ENCODE results near the gene ANKHD1.

ANKHD1 gene

DNA sequence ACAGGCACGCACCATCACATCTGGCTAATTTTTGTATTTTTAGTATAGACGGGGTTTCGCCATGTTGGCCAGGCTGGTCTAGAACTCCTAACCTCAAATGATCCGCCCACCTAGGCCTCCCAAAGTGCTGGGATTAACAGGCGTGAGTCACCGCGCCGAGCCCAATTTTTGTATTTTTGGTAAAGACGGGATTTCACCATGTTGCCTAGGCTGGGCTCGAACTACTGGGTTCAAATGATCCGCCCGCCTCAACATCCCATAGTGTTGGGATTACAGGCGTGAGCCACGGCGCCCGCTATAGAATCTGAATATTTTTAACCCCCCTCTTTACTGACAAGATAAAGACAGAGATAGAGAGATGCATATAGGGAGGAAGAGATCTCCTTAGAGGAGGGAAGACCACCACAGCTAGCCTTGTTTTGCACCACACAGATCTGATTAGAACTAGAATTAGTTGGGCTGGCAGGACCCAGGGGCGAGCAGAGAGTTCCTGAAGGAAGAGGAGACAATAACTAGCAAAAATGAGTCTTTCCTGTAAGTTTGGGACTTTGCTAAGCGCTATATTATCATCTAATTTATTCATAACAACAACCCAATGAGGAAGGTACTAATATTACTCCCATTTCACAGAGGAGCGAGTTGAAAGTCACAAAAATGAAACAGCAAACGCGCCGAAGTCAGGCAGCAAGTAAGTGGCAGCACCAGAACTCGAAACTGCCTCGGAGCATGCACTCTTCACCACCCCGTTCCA lies 1.5 kb upstream of the ANKHD1 start:
- Histone ChIP-seq H3K36me3 (replicated peaks in 1 of 2; ENCODE audit: control insufficient read depth in 2 of 2, insufficient read depth in 2 of 2, low read length in 2 of 2) (peaks cover 0 to 26% of the 10 kb centered on the region in 2 donors), H3K79me1 (ENCODE audit: low read depth, low read length) (peaks cover 7% of the 10 kb centered on the region), H2BK120ac (ENCODE audit: low read depth, low read length) (no peak overlapping the region), H3K9me3 (replicated peaks in 1 of 2; ENCODE audit: control insufficient read depth in 2 of 2, insufficient read depth in 1 of 2, low read depth in 1 of 2, low read length in 2 of 2) (no peaks in the 10 kb centered on the region), H3K27ac (replicated peaks; ENCODE audit: low read length) (peak overlapping the region; percentile 76), H3K27me3 (ENCODE audit: control insufficient read depth in 3 of 3, insufficient read depth in 3 of 3, low read depth in 1 of 3, low read length in 3 of 3) (no peaks in the 10 kb centered on the region), H3K23ac (ENCODE audit: low read depth, low read length, poor library complexity) (peak overlapping the region; percentile 70), H4K8ac (ENCODE audit: low read depth, low read length) (no peak overlapping the region), H4K91ac (ENCODE audit: low read depth, low read length, poor library complexity) (no peak overlapping the region), H2BK5ac (ENCODE audit: low read length) (peak overlapping the region; percentile 8), H3K4me1 (ENCODE audit: control insufficient read depth in 2 of 2, insufficient read depth in 1 of 2, low read depth in 1 of 2, low read length in 2 of 2) (peaks cover 2 to 3% of the 10 kb centered on the region in 2 donors), H3K4me2 (ENCODE audit: insufficient read depth, low read length, poor library complexity, severe bottlenecking) (peak overlapping the region; percentile 73), H3K9ac (ENCODE audit: low read depth, low read length, poor library complexity) (peak overlapping the region; percentile 89), H2AK5ac (ENCODE audit: low read depth, low read length) (no peak overlapping the region), H3K14ac (ENCODE audit: low read length) (no peak overlapping the region), H2BK15ac (ENCODE audit: low read length) (no peak overlapping the region), H2BK12ac (ENCODE audit: low read length) (no peak overlapping the region), H3K4ac (ENCODE audit: low read length) (no peak overlapping the region), H3K4me3 (ENCODE audit: low read length in 2 of 2) (peak overlapping the region; percentile 81 to 85), H2AFZ (ENCODE audit: low read length) (peak overlapping the region; percentile 94), H3K18ac (ENCODE audit: low read length) (peak overlapping the region; percentile 24)
- no peak for DNase-seq (ENCODE audit: low spot score)
- no CpG with 5 or more reads among the region's 25 CpGs for WGBS, 2 donors (ENCODE audit: extremely low coverage in 2 of 2, insufficient read length in 2 of 2, insufficient replicate concordance in 1 of 2)

DNA sequence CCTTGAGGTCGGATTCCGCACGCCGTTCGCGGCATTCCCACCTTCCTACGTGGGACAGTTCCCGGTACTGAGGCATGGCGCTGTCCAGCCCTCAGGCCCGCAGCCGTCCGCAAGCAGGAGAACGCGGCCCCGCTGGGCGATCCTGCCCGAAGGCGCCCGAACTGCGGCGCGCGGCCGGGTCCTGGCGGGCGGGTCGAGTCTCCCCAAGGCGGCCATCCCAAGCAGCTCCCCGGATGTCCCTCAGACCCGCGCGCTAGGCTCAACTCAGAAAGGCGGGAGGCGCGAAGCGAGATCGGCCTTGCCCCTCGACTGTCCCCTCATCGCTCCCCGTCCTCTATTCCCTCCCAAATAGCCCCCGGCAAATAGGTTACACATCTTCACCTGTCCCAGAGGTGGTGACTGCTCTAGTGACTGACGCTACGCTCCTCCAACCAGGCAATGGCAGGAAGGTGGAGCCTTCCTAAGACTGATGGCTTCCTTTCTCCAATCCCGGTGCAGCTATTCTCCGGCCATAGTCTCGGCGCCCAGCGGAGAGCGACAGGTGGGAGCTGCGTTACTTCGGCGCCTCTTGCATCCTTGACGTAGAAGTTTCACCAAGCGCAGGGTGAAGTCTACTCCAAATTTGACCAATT lies 787 bp upstream of the ANKHD1 start:
- H3K14ac ChIP-seq (ENCODE audit: low read length), result no peak overlapping the region
- peak overlapping the region; percentile 76 for H3K27ac ChIP-seq (replicated peaks; ENCODE audit: low read length)
- H3K23ac ChIP-seq (ENCODE audit: low read depth, low read length, poor library complexity), result peak overlapping the region; percentile 70
- no peak overlapping the region for H2AK5ac ChIP-seq (ENCODE audit: low read depth, low read length)
- H3K9ac ChIP-seq (ENCODE audit: low read depth, low read length, poor library complexity), result peak overlapping the region; percentile 89
- peak overlapping the region; percentile 88 for H3K18ac ChIP-seq (ENCODE audit: low read length)
- no peak overlapping the region for H4K91ac ChIP-seq (ENCODE audit: low read depth, low read length, poor library complexity)
- H4K8ac ChIP-seq (ENCODE audit: low read depth, low read length), result no peak overlapping the region
- H3K4ac ChIP-seq (ENCODE audit: low read length), result no peak overlapping the region
- peak overlapping the region; percentile 81 to 85 for H3K4me3 ChIP-seq (ENCODE audit: low read length in 2 of 2)
- H3K79me1 ChIP-seq (ENCODE audit: low read depth, low read length), result peaks cover 7% of the 10 kb centered on the region
- H3K4me1 ChIP-seq (ENCODE audit: control insufficient read depth in 2 of 2, insufficient read depth in 1 of 2, low read depth in 1 of 2, low read length in 2 of 2), result peaks cover 2 to 3% of the 10 kb centered on the region in 2 donors
- H3K36me3 ChIP-seq (replicated peaks in 1 of 2; ENCODE audit: control insufficient read depth in 2 of 2, insufficient read depth in 2 of 2, low read length in 2 of 2), result peaks cover 0 to 33% of the 10 kb centered on the region in 2 donors
- DNase-seq (ENCODE audit: low spot score), result peak; percentile 97
- no peak overlapping the region for H2BK15ac ChIP-seq (ENCODE audit: low read length)
- no peak overlapping the region for H2BK12ac ChIP-seq (ENCODE audit: low read length)
- peak overlapping the region; percentile 73 for H3K4me2 ChIP-seq (ENCODE audit: insufficient read depth, low read length, poor library complexity, severe bottlenecking)
- H2BK120ac ChIP-seq (ENCODE audit: low read depth, low read length), result no peak overlapping the region
- peak overlapping the region; percentile 8 for H2BK5ac ChIP-seq (ENCODE audit: low read length)
- no CpG with 5 or more reads among the region's 54 CpGs for WGBS, 2 donors (ENCODE audit: extremely low coverage in 2 of 2, insufficient read length in 2 of 2, insufficient replicate concordance in 1 of 2)
- no peaks in the 10 kb centered on the region for H3K27me3 ChIP-seq (ENCODE audit: control insufficient read depth in 3 of 3, insufficient read depth in 3 of 3, low read depth in 1 of 3, low read length in 3 of 3)
- no peaks in the 10 kb centered on the region for H3K9me3 ChIP-seq (replicated peaks in 1 of 2; ENCODE audit: control insufficient read depth in 2 of 2, insufficient read depth in 1 of 2, low read depth in 1 of 2, low read length in 2 of 2)
- H2AFZ ChIP-seq (ENCODE audit: low read length), result peak overlapping the region; percentile 94

DNA sequence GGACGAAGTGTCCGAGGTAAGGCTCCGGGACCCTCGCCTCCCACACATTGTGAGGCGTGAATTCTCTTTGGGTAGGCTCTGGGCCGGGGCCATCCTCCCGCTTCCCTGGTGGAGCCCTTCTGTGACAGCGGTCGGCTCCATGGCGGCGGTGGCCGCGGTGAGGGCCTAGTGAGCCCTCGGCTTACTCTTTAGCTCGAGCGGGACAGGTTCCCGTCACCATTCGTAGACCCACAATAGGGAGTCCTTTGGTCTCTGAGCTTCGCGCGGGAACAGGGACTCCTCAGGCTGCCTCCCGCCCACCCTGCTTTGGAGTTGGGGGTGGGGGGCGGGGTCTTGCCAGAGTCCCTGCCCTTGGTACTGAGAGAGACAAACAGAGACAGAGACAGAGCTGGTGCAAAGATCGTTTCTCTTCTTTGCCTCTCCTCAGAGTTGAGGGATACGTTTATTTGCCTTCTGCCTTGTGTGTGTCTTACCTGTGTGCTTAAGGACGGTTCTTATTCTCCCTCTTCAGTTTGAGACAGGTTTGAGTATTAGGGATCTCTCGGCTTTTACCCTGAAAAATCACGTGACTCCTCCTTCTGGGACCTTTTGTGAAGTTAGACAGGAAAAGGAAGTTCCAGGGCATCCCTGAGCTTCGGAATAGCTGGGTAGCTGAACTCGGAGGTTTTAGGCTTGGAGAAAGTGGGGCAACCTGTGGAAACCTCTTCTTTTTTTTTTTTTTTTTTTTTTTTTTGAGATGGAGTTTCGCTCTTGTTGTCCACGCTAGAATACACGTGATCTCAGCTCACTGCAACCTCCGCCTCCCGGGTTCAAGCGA lies 833 bp downstream of the ANKHD1 start:
- peak overlapping the region; percentile 88 for H3K27ac ChIP-seq (replicated peaks; ENCODE audit: low read length)
- H3K9me3 ChIP-seq (replicated peaks in 1 of 2; ENCODE audit: control insufficient read depth in 2 of 2, insufficient read depth in 1 of 2, low read depth in 1 of 2, low read length in 2 of 2), result no peaks in the 10 kb centered on the region
- peaks cover 2 to 47% of the 10 kb centered on the region in 2 donors for H3K36me3 ChIP-seq (replicated peaks in 1 of 2; ENCODE audit: control insufficient read depth in 2 of 2, insufficient read depth in 2 of 2, low read length in 2 of 2)
- H2BK5ac ChIP-seq (ENCODE audit: low read length), result peak overlapping the region; percentile 99
- H3K27me3 ChIP-seq (ENCODE audit: control insufficient read depth in 3 of 3, insufficient read depth in 3 of 3, low read depth in 1 of 3, low read length in 3 of 3), result no peaks in the 10 kb centered on the region
- no peak overlapping the region for H2BK12ac ChIP-seq (ENCODE audit: low read length)
- H3K79me1 ChIP-seq (ENCODE audit: low read depth, low read length), result peaks cover 9% of the 10 kb centered on the region
- H4K8ac ChIP-seq (ENCODE audit: low read depth, low read length), result no peak overlapping the region
- DNase-seq (ENCODE audit: low spot score), result peak; percentile 54
- peak overlapping the region; percentile 88 for H2AFZ ChIP-seq (ENCODE audit: low read length)
- WGBS, 2 donors (ENCODE audit: extremely low coverage in 2 of 2, insufficient read length in 2 of 2, insufficient replicate concordance in 1 of 2), result no CpG with 5 or more reads among the region's 36 CpGs
- peak overlapping the region; percentile 85 for H2BK15ac ChIP-seq (ENCODE audit: low read length)
- H3K23ac ChIP-seq (ENCODE audit: low read depth, low read length, poor library complexity), result peak overlapping the region; percentile 70
- H3K14ac ChIP-seq (ENCODE audit: low read length), result peak overlapping the region; percentile 63
- H3K4ac ChIP-seq (ENCODE audit: low read length), result peak overlapping the region; percentile 96
- H2BK120ac ChIP-seq (ENCODE audit: low read depth, low read length), result peak overlapping the region; percentile 81
- peak overlapping the region; percentile 100 for H3K9ac ChIP-seq (ENCODE audit: low read depth, low read length, poor library complexity)
- peaks cover 2 to 3% of the 10 kb centered on the region in 2 donors for H3K4me1 ChIP-seq (ENCODE audit: control insufficient read depth in 2 of 2, insufficient read depth in 1 of 2, low read depth in 1 of 2, low read length in 2 of 2)
- peak overlapping the region; percentile 60 for H3K4me2 ChIP-seq (ENCODE audit: insufficient read depth, low read length, poor library complexity, severe bottlenecking)
- peak overlapping the region; percentile 98 for H2AK5ac ChIP-seq (ENCODE audit: low read depth, low read length)
- peak overlapping the region; percentile 81 to 96 for H3K4me3 ChIP-seq (ENCODE audit: low read length in 2 of 2)
- peak overlapping the region; percentile 98 for H3K18ac ChIP-seq (ENCODE audit: low read length)
- H4K91ac ChIP-seq (ENCODE audit: low read depth, low read length, poor library complexity), result peak overlapping the region; percentile 53
